HepG2 (cell line): Measurements from ENCODE around the gene SLC2A2. TPM values are rescaled to one million over a fixed set of nuclear protein-coding genes. Genes with fewer than 3 reads are reported as not detected.

Experiments used
- BHLHE40 ChIP-seq: IDR thresholded peaks from 2 replicates; pipeline ENCODE4 v1.6.1; 2011; ENCODE audit warnings: low read length, improper control_type of control experiment
- E2F1 ChIP-seq: sonication (generic); formaldehyde crosslinking; IDR thresholded peaks from 2 replicates; pipeline ENCODE4 v1.5.0; 2020; ENCODE audit warnings: missing genetic modification reagents
- FIP1L1 ChIP-seq: fragments of 200-400 bp; formaldehyde crosslinking; IDR thresholded peaks from 2 replicates; pipeline ENCODE4 v1.6.1; 2018; ENCODE audit warnings: low read depth, mild to moderate bottlenecking, low read length, moderate library complexity, borderline replicate concordance; ENCODE audit not compliant: insufficient read depth
- MYPOP ChIP-seq: sonication (generic); formaldehyde crosslinking; IDR thresholded peaks from 2 replicates; pipeline ENCODE4 v1.8.1; 2023; ENCODE audit warnings: mild to moderate bottlenecking, moderate library complexity, missing genetic modification reagents
- NCOA1 ChIP-seq: sonication (generic); formaldehyde crosslinking; IDR thresholded peaks from 2 replicates; pipeline ENCODE4 v1.9.0; 2021; ENCODE audit warnings: missing genetic modification reagents
- NKX3-1 ChIP-seq: sonication (generic); formaldehyde crosslinking; IDR thresholded peaks from 2 replicates; pipeline ENCODE4 v1.5.0; 2020; ENCODE audit warnings: missing genetic modification reagents
- PPARG ChIP-seq: conservative IDR thresholded peaks from 2 replicates; pipeline ENCODE4 v1.6.1; 2016; ENCODE audit warnings: missing biosample characterization, missing genetic modification reagents
- RXRB ChIP-seq: IDR thresholded peaks from 2 replicates; pipeline ENCODE4 v1.6.1; 2016; ENCODE audit warnings: borderline replicate concordance, missing genetic modification reagents, missing compliant biosample characterization
- SALL1 ChIP-seq: sonication (generic); formaldehyde crosslinking; IDR thresholded peaks from 2 replicates; pipeline ENCODE4 v1.8.0; 2022; ENCODE audit warnings: mild to moderate bottlenecking, missing genetic modification reagents
- SNAPC2 ChIP-seq: sonication (generic); formaldehyde crosslinking; IDR thresholded peaks from 2 replicates; pipeline ENCODE4 v1.8.1; 2022; ENCODE audit warnings: mild to moderate bottlenecking, missing genetic modification reagents
- TCF7L2 ChIP-seq: IDR thresholded peaks from 2 replicates; pipeline ENCODE4 v1.6.1; 2011; ENCODE audit warnings: mild to moderate bottlenecking, low read depth, low read length, moderate library complexity
- ZBTB20 ChIP-seq: sonication (generic); formaldehyde crosslinking; IDR thresholded peaks from 2 replicates; pipeline ENCODE4 v1.8.1; 2023; ENCODE audit warnings: missing genetic modification reagents, low read depth, mild to moderate bottlenecking, borderline replicate concordance
- ZEB1 ChIP-seq: IDR thresholded peaks from 2 replicates; pipeline ENCODE4 v1.6.1; 2012; ENCODE audit warnings: mild to moderate bottlenecking, low read depth, inconsistent platforms; ENCODE audit not compliant: insufficient replicate concordance
- ZNF350 ChIP-seq: sonication (generic); formaldehyde crosslinking; IDR thresholded peaks from 2 replicates; pipeline ENCODE4 v1.4.0; 2020; ENCODE audit warnings: mild to moderate bottlenecking, low read depth, missing genetic modification reagents, borderline replicate concordance
- ZNF441 ChIP-seq: sonication (generic); formaldehyde crosslinking; IDR thresholded peaks from 2 replicates; pipeline ENCODE4 v1.7.0; 2021; ENCODE audit warnings: missing genetic modification reagents, borderline replicate concordance
- ZNF615 ChIP-seq: sonication (generic); formaldehyde crosslinking; IDR thresholded peaks from 2 replicates; pipeline ENCODE4 v1.5.0; 2020; ENCODE audit warnings: mild to moderate bottlenecking, missing genetic modification reagents, borderline replicate concordance
- ZNF672 ChIP-seq: sonication (generic); formaldehyde crosslinking; IDR thresholded peaks from 2 replicates; pipeline ENCODE4 v1.8.1; 2022; ENCODE audit warnings: missing genetic modification reagents
- ZNF724P ChIP-seq: sonication (generic); formaldehyde crosslinking; IDR thresholded peaks from 2 replicates; pipeline ENCODE4 v1.8.0; 2022; ENCODE audit warnings: missing genetic modification reagents, borderline replicate concordance
- polyA plus RNA-seq, 8 experiments: library from polyadenylated mRNA; depleted of rRNA in 3 of 8; stranded (reverse) in 7 of 8; unstranded in 1 of 8; fragments of >200 nt; fragmentation: Illumina TruSeq in 4 of 8; extraction: Trizol in 4 of 8; gene quantifications; 2 replicates each; pipeline versions ENCODE4 v1.2.1 to v1.2.3, GENCODE V29; 2011 to 2016; ENCODE audit warnings: low read depth in 4 of 8, missing spikeins in 1 of 8, mixed read lengths in 1 of 8; ENCODE audit not compliant: insufficient read depth in 1 of 8
- total RNA-seq, 5 experiments: library from RNA; depleted of rRNA; stranded (reverse); fragments of >200 nt; fragmentation: Illumina TruSeq; extraction: Trizol; gene quantifications; 2 replicates each; pipeline ENCODE4 v1.2.3, GENCODE V29; 2016; ENCODE audit warnings: low read depth in 1 of 5
- TF ChIP-seq, protein P1 (sequence below): IDR thresholded peaks from 2 replicates; pipeline ENCODE4 v1.6.1; 2016; ENCODE audit warnings: missing compliant biosample characterization, missing genetic modification reagents, borderline replicate concordance
- TF ChIP-seq, protein P2 (sequence below), 2 experiments: sonication (generic) in 1 of 2; formaldehyde crosslinking in 1 of 2; IDR thresholded peaks; 2 replicates each; pipeline versions ENCODE4 v1.4.0 to v1.6.1; 2016 to 2020; ENCODE audit warnings: borderline replicate concordance in 1 of 2, low read depth in 1 of 2, mild to moderate bottlenecking in 1 of 2, missing genetic modification reagents in 1 of 2

Gene SLC2A2
- total and polyA plus RNA-seq, 2 of the 13 experiments (the other 11 are each of a cell fraction or from before 2014, with no cell fraction given), result 19.5 to 23.2 TPM

DNA sequence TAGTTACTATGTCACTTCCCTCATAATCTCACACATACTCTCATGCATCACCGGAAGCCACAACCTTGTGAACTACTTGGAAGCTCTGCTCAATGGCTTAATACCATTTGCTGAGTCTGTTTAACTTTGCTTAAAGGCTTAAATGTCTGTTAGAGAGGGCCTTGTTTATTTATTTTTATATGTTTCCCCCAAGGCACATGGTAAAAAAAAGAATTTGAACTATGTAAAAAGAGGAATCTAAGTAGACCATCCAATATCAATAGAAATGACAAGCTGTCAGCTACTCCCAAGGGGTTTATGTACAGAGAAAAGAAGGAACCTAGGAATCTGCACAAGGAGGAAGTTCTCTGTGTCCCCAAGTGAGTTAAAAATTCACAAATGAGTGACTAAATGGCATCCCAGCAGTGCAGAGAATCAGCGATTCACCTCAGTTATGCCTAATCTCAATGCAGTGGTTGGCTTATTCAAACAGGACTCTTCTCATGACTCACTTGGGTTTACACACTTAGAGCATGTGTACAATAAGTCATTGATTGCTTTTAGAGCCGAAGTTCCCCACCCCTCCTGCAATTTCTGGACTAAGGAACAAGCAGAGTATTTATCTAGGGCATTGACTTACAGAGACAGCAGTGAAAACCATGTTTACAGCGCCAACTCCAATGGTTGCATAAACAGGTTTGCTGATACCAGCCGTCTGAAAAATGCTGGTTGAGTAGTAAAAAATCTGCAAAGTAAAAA is 24.4 kb downstream of the SLC2A2 start (continued):
- TF ChIP-seq ZNF615 (CRISPR knock-in tag) (peak; percentile 86; the same call in 1 of the 2 replicates), BHLHE40 (0 out of 2 replicates have a peak, but pooled peaks have one; percentile 46), ZNF724P (CRISPR knock-in tag) (0 out of 2 replicates have a peak, but pooled peaks have one; percentile 57), NKX3-1 (CRISPR knock-in tag) (peak; percentile 94), ZBTB20 (CRISPR knock-in tag) (peak; percentile 79; the same call in 1 of the 2 replicates), FIP1L1 (no peak), E2F1 (0 out of 2 replicates have a peak, but pooled peaks have one; percentile 35), RXRB (CRISPR knock-in tag) (peak; percentile 94), ZEB1 (peak; percentile 77), NCOA1 (CRISPR knock-in tag) (0 out of 2 replicates have a peak, but pooled peaks have one; percentile 70), TCF7L2 (peak; percentile 55; the same call in 1 of the 2 replicates), ZNF672 (no peak), PPARG (peak; percentile 92), ZNF441 (peak; percentile 56; the same call in 1 of the 2 replicates), SNAPC2 (CRISPR knock-in tag) (peak; percentile 41; the same call in 1 of the 2 replicates), MYPOP (CRISPR knock-in tag) (peak; percentile 89; the same call in 1 of the 2 replicates), ZNF350 (no peak), SALL1 (peak; percentile 98)
- TF ChIP-seq, protein P1, sequence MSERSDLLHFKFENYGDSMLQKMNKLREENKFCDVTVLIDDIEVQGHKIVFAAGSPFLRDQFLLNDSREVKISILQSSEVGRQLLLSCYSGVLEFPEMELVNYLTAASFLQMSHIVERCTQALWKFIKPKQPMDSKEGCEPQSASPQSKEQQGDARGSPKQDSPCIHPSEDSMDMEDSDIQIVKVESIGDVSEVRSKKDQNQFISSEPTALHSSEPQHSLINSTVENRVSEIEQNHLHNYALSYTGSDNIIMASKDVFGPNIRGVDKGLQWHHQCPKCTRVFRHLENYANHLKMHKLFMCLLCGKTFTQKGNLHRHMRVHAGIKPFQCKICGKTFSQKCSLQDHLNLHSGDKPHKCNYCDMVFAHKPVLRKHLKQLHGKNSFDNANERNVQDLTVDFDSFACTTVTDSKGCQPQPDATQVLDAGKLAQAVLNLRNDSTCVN (CRISPR knock-in tag), result peak; percentile 98
- TF ChIP-seq, protein P2, sequence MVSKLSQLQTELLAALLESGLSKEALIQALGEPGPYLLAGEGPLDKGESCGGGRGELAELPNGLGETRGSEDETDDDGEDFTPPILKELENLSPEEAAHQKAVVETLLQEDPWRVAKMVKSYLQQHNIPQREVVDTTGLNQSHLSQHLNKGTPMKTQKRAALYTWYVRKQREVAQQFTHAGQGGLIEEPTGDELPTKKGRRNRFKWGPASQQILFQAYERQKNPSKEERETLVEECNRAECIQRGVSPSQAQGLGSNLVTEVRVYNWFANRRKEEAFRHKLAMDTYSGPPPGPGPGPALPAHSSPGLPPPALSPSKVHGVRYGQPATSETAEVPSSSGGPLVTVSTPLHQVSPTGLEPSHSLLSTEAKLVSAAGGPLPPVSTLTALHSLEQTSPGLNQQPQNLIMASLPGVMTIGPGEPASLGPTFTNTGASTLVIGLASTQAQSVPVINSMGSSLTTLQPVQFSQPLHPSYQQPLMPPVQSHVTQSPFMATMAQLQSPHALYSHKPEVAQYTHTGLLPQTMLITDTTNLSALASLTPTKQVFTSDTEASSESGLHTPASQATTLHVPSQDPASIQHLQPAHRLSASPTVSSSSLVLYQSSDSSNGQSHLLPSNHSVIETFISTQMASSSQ (IDR thresholded peaks at IDR 0.05; ENCODE audit: low read depth), result peak; percentile 95
- TF ChIP-seq, protein P2 (CRISPR knock-in tag; IDR thresholded peaks at IDR 0.05; ENCODE audit: borderline replicate concordance), result peak; percentile 98
